ENCODE measurements around the gene ACO2. TPM values are rescaled to one million over a fixed set of nuclear protein-coding genes. Genes with fewer than 3 reads are reported as not detected.

Gene ACO2
- total and polyA plus RNA-seq, 2 of the 8 experiments (the other 6 are each of a cell fraction or from before 2014, with no cell fraction given), result 52.8 to 75.4 TPM

DNA sequence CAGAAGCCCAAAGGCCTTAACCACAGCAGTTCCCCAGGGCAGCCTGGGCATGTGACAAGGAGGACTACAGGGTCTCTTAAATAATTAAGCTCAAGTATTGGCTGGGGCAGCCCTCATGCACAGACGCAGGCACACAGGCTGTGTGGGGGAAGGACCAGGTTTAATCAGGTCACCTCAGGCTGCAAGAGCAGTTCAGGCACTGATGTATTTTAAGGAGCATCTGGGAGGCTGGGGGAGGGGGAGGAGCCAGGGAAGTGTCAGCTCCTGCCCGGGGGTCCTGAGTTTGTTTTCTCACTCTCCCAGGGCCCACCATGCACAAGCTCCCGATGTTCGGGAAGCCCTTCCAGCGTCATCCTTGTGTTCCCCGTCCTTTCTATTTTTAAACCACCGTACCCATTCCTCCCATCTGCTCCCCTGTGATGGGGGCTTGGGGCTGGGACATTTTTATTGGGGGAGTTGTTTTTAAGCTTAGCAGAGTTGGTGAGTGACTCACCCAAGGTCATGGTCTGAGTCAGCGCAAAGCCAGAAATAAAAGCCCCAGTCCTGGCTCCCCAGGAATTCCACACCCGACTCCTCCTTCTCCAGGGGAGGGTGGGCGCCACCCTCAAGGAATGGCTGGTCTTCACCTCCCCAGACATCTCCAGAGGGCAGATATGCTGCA is 94.3 kb downstream of the ACO2 start:
- Histone ChIP-seq H2BK5ac (ENCODE audit: low read depth, low read length) (no peak overlapping the region), H3K4me2 (ENCODE audit: insufficient read depth in 1 of 2, low read depth in 2 of 2, low read length in 2 of 2) (peak overlapping the region in 1 of 2 experiments; percentile 41; a peak in 1 of 4 replicates), H4K91ac (replicated peaks; ENCODE audit: insufficient read length, low read length) (peak overlapping the region; percentile 66), H3K23me2 (ENCODE audit: low read depth, low read length) (peaks cover 6% of the 10 kb centered on the region; the same call in 1 of the 2 replicates), H3K79me2 (ENCODE audit: control insufficient read depth in 1 of 2, insufficient read depth in 2 of 2, low read length in 2 of 2) (no peaks in the 10 kb centered on the region), H2AK5ac (ENCODE audit: low read depth, low read length) (0 out of 2 replicates have a peak overlapping the region, but pooled peaks have one; percentile 6), H4K5ac (ENCODE audit: insufficient read length, low read depth, low read length) (no peak overlapping the region), H2BK120ac (replicated peaks; ENCODE audit: low read depth, low read length) (no peak overlapping the region), H3K9ac (replicated peaks in 1 of 4; ENCODE audit: extremely low read depth in 1 of 4, low read depth in 3 of 4, low read length in 3 of 4) (no peak overlapping the region), H2BK12ac (ENCODE audit: low read depth, low read length) (no peak overlapping the region), H3K4ac (replicated peaks; ENCODE audit: insufficient read length, low read depth, low read length) (peak overlapping the region; percentile 32), H3K79me1 (ENCODE audit: low read depth, low read length) (no peaks in the 10 kb centered on the region), H3K4me1 (replicated peaks in 1 of 4; ENCODE audit: control insufficient read depth in 3 of 4, insufficient read depth in 4 of 4, low read length in 3 of 4) (peaks cover 4 to 30% (median 20%) of the 10 kb centered on the region in 4 experiments), H4K20me1 (replicated peaks in 1 of 2; ENCODE audit: control insufficient read depth in 1 of 2, insufficient read depth in 2 of 2, low read length in 2 of 2) (no peaks in the 10 kb centered on the region), H3K9me3 (ENCODE audit: insufficient read depth in 2 of 2, low read depth in 1 of 2, low read length in 1 of 2) (no peaks in the 10 kb centered on the region), H3K27ac (ENCODE audit: low read depth, low read length) (no peak overlapping the region), H3K14ac (ENCODE audit: insufficient read length) (no peak overlapping the region), H2BK15ac (ENCODE audit: low read length) (peak overlapping the region; percentile 19; the same call in 1 of the 2 replicates), H2AFZ (ENCODE audit: low read length) (no peak overlapping the region), H3K18ac (ENCODE audit: extremely low read depth, low read length) (no peak overlapping the region), H4K8ac (ENCODE audit: extremely low read depth, insufficient read depth, low read length) (peak overlapping the region; percentile 28; the same call in 1 of the 2 replicates), H3K4me3 (ENCODE audit: extremely low read depth in 1 of 4, insufficient read depth in 2 of 4, low read depth in 3 of 4, low read length in 4 of 4) (no peak overlapping the region), H3K36me3 (ENCODE audit: control insufficient read depth in 2 of 4, insufficient read depth in 4 of 4, low read length in 3 of 4) (no peaks in the 10 kb centered on the region), H3K27me3 (replicated peaks in 1 of 4; ENCODE audit: control insufficient read depth in 3 of 4, extremely low read depth in 1 of 4, insufficient read depth in 3 of 4, low read length in 3 of 4) (0 out of 7 replicates have a peak, but pooled peaks cover 0 to 3% (median 0%) of the 10 kb centered on the region in 4 experiments), H3K56ac (replicated peaks; ENCODE audit: insufficient read length, low read depth, low read length) (no peak overlapping the region), H3K23ac (ENCODE audit: insufficient read length) (no peak overlapping the region), H2BK20ac (ENCODE audit: low read length) (no peak overlapping the region)
- FAIRE-seq (no peak), DNase-seq (ENCODE audit: low read depth in 1 of 2, low spot score in 2 of 2) (no peak)
- 88% methylated on average over 7 of the region's 10 CpGs; no CpG with 5 or more reads in 1 of the 2 experiments for WGBS, 2 experiments (ENCODE audit: extremely low coverage in 1 of 2, insufficient coverage in 1 of 2, insufficient read length in 1 of 2, insufficient replicate concordance in 2 of 2, low coverage in 1 of 2, low lambda C conversion rate in 2 of 2, missing lambda C conversion rate in 1 of 2)
- CTCF ChIA-PET (ENCODE audit: partially characterized antibody), result interaction anchor here (0.8 to 16.1 kb wide), 9 partner anchors 7 to 34 kb away, joined by 3 to 169 read pairs (median 4); partner anchors contain the start of gene POLR3H
- POLR2A ChIA-PET (ENCODE audit: partially characterized antibody), result interaction anchor here (0.6 to 3.2 kb wide), 9 partner anchors 10 to 117 kb away, joined by 3 to 12 read pairs (median 3); partner anchors contain the start of genes PMM1 and TOB2
- TF ChIP-seq SP1 (IDR thresholded peaks at IDR 0.05; ENCODE audit: low read depth, low read length) (no peak), USF2 (IDR thresholded peaks at IDR 0.05; ENCODE audit: low read length) (no peak), CREB1 (IDR thresholded peaks at IDR 0.05) (no peak), KDM4A (IDR thresholded peaks at IDR 0.05; ENCODE audit: low read depth, low read length, severe bottlenecking) (no peak), KDM1A (IDR thresholded peaks at IDR 0.05; ENCODE audit: borderline replicate concordance, low read length) (no peak), EGR1 (IDR thresholded peaks at IDR 0.05; ENCODE audit: borderline replicate concordance, low read depth, low read length) (no peak), RAD21 (IDR thresholded peaks at IDR 0.05 in 1 of 2, conservative IDR thresholded peaks at IDR 0.05 in 1 of 2; ENCODE audit: low read depth in 2 of 2, low read length in 2 of 2) (no peak)
- TF ChIP-seq, protein P1, sequence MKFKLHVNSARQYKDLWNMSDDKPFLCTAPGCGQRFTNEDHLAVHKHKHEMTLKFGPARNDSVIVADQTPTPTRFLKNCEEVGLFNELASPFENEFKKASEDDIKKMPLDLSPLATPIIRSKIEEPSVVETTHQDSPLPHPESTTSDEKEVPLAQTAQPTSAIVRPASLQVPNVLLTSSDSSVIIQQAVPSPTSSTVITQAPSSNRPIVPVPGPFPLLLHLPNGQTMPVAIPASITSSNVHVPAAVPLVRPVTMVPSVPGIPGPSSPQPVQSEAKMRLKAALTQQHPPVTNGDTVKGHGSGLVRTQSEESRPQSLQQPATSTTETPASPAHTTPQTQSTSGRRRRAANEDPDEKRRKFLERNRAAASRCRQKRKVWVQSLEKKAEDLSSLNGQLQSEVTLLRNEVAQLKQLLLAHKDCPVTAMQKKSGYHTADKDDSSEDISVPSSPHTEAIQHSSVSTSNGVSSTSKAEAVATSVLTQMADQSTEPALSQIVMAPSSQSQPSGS (IDR thresholded peaks at IDR 0.05; ENCODE audit: low read length), result no peak

Measured in H1 (cell line).